IMR-90 (cell line): ENCODE measurements around the gene MAGEF1. TPM values are rescaled to one million over a fixed set of nuclear protein-coding genes. Genes with fewer than 3 reads are reported as not detected.

Source experiments
- ATAC-seq: fragments of 200-7000 bp; cut with Tn5 transposase; 2 replicates; pipeline ENCODE4 v1.9.1; 2020; ENCODE audit warnings: low read depth, mild to moderate bottlenecking, moderate library complexity
- BruUV-seq: library from RNA; stranded (reverse); fragments of 400-500 nt; replicated peaks from 2 replicates; lab custom pipeline; 2021; lab: Mats Ljungman, UMichigan
- CTCF ChIA-PET: fragments of 300-600 bp; formaldehyde crosslinking; extraction: SDS; loops from one replicate; lab custom pipeline; 2021; ENCODE audit warnings: antibody characterized with exemption; lab: Yijun Ruan, JAX
- POLR2A ChIA-PET: fragments of 300-600 bp; sonication (Branson Sonifier 250); formaldehyde crosslinking; loops from one replicate; lab custom pipeline; 2022; ENCODE audit warnings: antibody characterized with exemption; ENCODE audit not compliant: unreplicated experiment; lab: Charles Lee
- DNase-seq: peaks from one replicate; pipeline ENCODE4 v3.0.0; 2013
- H2AFZ ChIP-seq: replicated peaks from 2 replicates; pipeline ENCODE3; 2013; ENCODE audit warnings: low read length, mild to moderate bottlenecking; ENCODE audit not compliant: poor library complexity
- H2AK5ac ChIP-seq: 2 replicates; pipeline ENCODE4 v1.6.1; 2013; ENCODE audit warnings: low read depth, low read length, inconsistent platforms
- H2AK9ac ChIP-seq: replicated peaks from 2 replicates; pipeline ENCODE3; 2013; ENCODE audit warnings: mild to moderate bottlenecking, low read depth, low read length, moderate library complexity; ENCODE audit not compliant: poor library complexity
- H2BK120ac ChIP-seq: 2 replicates; pipeline ENCODE4 v1.6.1; 2013; ENCODE audit warnings: low read depth, low read length, inconsistent platforms
- H2BK15ac ChIP-seq: 3 replicates; pipeline ENCODE4 v1.6.1; 2013; ENCODE audit warnings: low read depth, low read length, inconsistent platforms
- H2BK20ac ChIP-seq: 2 replicates; pipeline ENCODE4 v1.6.1; 2013; ENCODE audit warnings: low read depth, mild to moderate bottlenecking, inconsistent platforms, low read length, moderate library complexity
- H2BK5ac ChIP-seq: 2 replicates; pipeline ENCODE4 v1.6.1; 2013; ENCODE audit warnings: mild to moderate bottlenecking, low read depth, low read length, inconsistent platforms; ENCODE audit not compliant: poor library complexity, severe bottlenecking
- H3K14ac ChIP-seq: replicated peaks from 2 replicates; pipeline ENCODE4 v1.6.1; 2013; ENCODE audit warnings: low read depth, low read length, inconsistent platforms
- H3K18ac ChIP-seq: 2 replicates; pipeline ENCODE4 v1.6.1; 2013; ENCODE audit warnings: low read depth, low read length, control low read depth
- H3K23ac ChIP-seq: 2 replicates; pipeline ENCODE4 v1.6.1; 2013; ENCODE audit warnings: low read depth, low read length, inconsistent platforms
- H3K27ac ChIP-seq: 2 replicates; pipeline ENCODE4 v1.5.1; 2013; ENCODE audit warnings: mild to moderate bottlenecking, control low read depth, low read length; ENCODE audit not compliant: insufficient read depth
- H3K27me3 ChIP-seq: 2 replicates; pipeline ENCODE4 v1.6.1; 2013; ENCODE audit warnings: low read length; ENCODE audit not compliant: control insufficient read depth, insufficient read depth
- H3K36me3 ChIP-seq: 2 replicates; pipeline ENCODE4 v1.6.1; 2013; ENCODE audit warnings: low read length, mixed read lengths; ENCODE audit not compliant: control insufficient read depth, insufficient read depth
- H3K4ac ChIP-seq: 2 replicates; pipeline ENCODE4 v1.6.1; 2013; ENCODE audit warnings: low read depth, low read length, inconsistent platforms
- H3K4me1 ChIP-seq: 2 replicates; pipeline ENCODE4 v1.6.1; 2013; ENCODE audit warnings: low read length, mixed read lengths; ENCODE audit not compliant: control insufficient read depth, insufficient read depth
- H3K4me2 ChIP-seq: 2 replicates; pipeline ENCODE4 v1.6.1; 2013; ENCODE audit warnings: low read depth, mild to moderate bottlenecking, control low read depth, low read length, moderate library complexity
- H3K4me3 ChIP-seq: 2 replicates; pipeline ENCODE4 v1.5.1; 2013; ENCODE audit warnings: low read depth, mild to moderate bottlenecking, control low read depth, low read length, moderate library complexity; ENCODE audit not compliant: insufficient read depth
- H3K56ac ChIP-seq: 2 replicates; pipeline ENCODE4 v1.6.1; 2013; ENCODE audit warnings: low read length, inconsistent platforms; ENCODE audit not compliant: insufficient read depth; ENCODE audit errors: extremely low read depth
- H3K79me1 ChIP-seq, 2 experiments: 2 replicates each; pipeline ENCODE4 v1.6.1; 2013; ENCODE audit warnings: low read length in 2 of 2, inconsistent platforms in 1 of 2, low read depth in 1 of 2
- H3K9ac ChIP-seq: 2 replicates; pipeline ENCODE4 v1.6.1; 2013; ENCODE audit warnings: low read depth, low read length, control low read depth
- H3K9me1 ChIP-seq: 2 replicates; pipeline ENCODE4 v1.6.1; 2013; ENCODE audit warnings: low read length, inconsistent platforms; ENCODE audit not compliant: insufficient read depth
- H3K9me3 ChIP-seq: 2 replicates; pipeline ENCODE4 v1.6.1; 2013; ENCODE audit warnings: low read length; ENCODE audit not compliant: control insufficient read depth, insufficient read depth
- H4K20me1 ChIP-seq: 2 replicates; pipeline ENCODE4 v1.6.1; 2013; ENCODE audit warnings: low read length, inconsistent platforms; ENCODE audit not compliant: insufficient read depth
- H4K5ac ChIP-seq: 2 replicates; pipeline ENCODE4 v1.6.1; 2013; ENCODE audit warnings: mild to moderate bottlenecking, low read depth, low read length, control low read depth
- H4K8ac ChIP-seq, 2 experiments: 2 replicates each; pipeline ENCODE4 v1.6.1; 2013; ENCODE audit warnings: low read depth in 2 of 2, low read length in 2 of 2, control low read depth in 1 of 2, inconsistent platforms in 1 of 2
- H4K91ac ChIP-seq: 2 replicates; pipeline ENCODE4 v1.6.1; 2013; ENCODE audit warnings: low read depth, low read length, inconsistent platforms; ENCODE audit not compliant: insufficient read depth
- BHLHE40 ChIP-seq: fragments of 150-350 bp; IDR thresholded peaks from 2 replicates; pipeline ENCODE4 v1.6.1; 2016; ENCODE audit warnings: mild to moderate bottlenecking, low read depth, low read length
- CEBPB ChIP-seq: IDR thresholded peaks from 2 replicates; pipeline ENCODE4 v1.6.1; 2012; ENCODE audit warnings: low read depth, low read length, improper control_type of control experiment
- CHD1 ChIP-seq: IDR thresholded peaks from 2 replicates; pipeline ENCODE4 v1.6.1; 2012; ENCODE audit warnings: low read depth, low read length, improper control_type of control experiment
- CTCF ChIP-seq: conservative IDR thresholded peaks from 2 replicates; pipeline ENCODE4 v1.5.1; 2012; ENCODE audit warnings: mild to moderate bottlenecking, low read depth, low read length, improper control_type of control experiment
- ELK1 ChIP-seq: fragments of 150-350 bp; IDR thresholded peaks from 2 replicates; pipeline ENCODE4 v1.6.1; 2016; ENCODE audit warnings: low read depth, mild to moderate bottlenecking, low read length, moderate library complexity, borderline replicate concordance
- FOS ChIP-seq: fragments of 150-350 bp; IDR thresholded peaks from 2 replicates; pipeline ENCODE4 v1.6.1; 2016; ENCODE audit warnings: low read depth, low read length
- MAFK ChIP-seq: IDR thresholded peaks from 2 replicates; pipeline ENCODE4 v1.6.1; 2012; ENCODE audit warnings: low read depth, low read length, improper control_type of control experiment
- MAZ ChIP-seq: IDR thresholded peaks from 2 replicates; pipeline ENCODE4 v1.6.1; 2012; ENCODE audit warnings: low read depth, mild to moderate bottlenecking, low read length, improper control_type of control experiment, moderate library complexity, borderline replicate concordance
- NFE2L2 ChIP-seq: fragments of 150-350 bp; IDR thresholded peaks from 2 replicates; pipeline ENCODE4 v1.6.1; 2016; ENCODE audit warnings: low read depth, mild to moderate bottlenecking, low read length
- RAD21 ChIP-seq: IDR thresholded peaks from 2 replicates; pipeline ENCODE4 v1.6.1; 2012; ENCODE audit warnings: low read length, improper control_type of control experiment
- RCOR1 ChIP-seq: IDR thresholded peaks from 2 replicates; pipeline ENCODE4 v1.6.1; 2012; ENCODE audit warnings: mild to moderate bottlenecking, low read length, improper control_type of control experiment; ENCODE audit not compliant: insufficient replicate concordance
- RFX5 ChIP-seq: IDR thresholded peaks from 2 replicates; pipeline ENCODE4 v1.8.0; 2012; ENCODE audit warnings: low read depth, mild to moderate bottlenecking, low read length, moderate library complexity
- SMC3 ChIP-seq: fragments of 150-350 bp; IDR thresholded peaks from 2 replicates; pipeline ENCODE4 v1.6.1; 2016; ENCODE audit warnings: low read depth, mild to moderate bottlenecking, antibody characterized with exemption, low read length, moderate library complexity
- USF2 ChIP-seq: fragments of 150-350 bp; IDR thresholded peaks from 2 replicates; pipeline ENCODE4 v1.6.1; 2017; ENCODE audit warnings: mild to moderate bottlenecking, antibody characterized with exemption, low read length, low read depth
- WGBS, 2 experiments: methylation state at CpG; one replicate each; pipeline versions ENCODE4 v1.1.5 to v1.1.7; 2013; ENCODE audit warnings: missing lambda C conversion rate in 2 of 2; ENCODE audit not compliant: insufficient read length in 1 of 2; ENCODE audit errors: extremely low coverage in 2 of 2; 5-methylcytosine and 5-hydroxymethylcytosine counted together
- dilution Hi-C: fragments of 300-500 bp; cut with HindIII; formaldehyde crosslinking; loops from one replicate; pipeline ENCODE4 v1.14.3; 2018; ENCODE audit warnings: low sequenced_read_pairs; ENCODE audit not compliant: unreplicated experiment
- in situ Hi-C: fragments of 300-500 bp; cut with MboI; formaldehyde crosslinking; loops from 3 replicates; pipeline ENCODE4 v1.14.3; 2019; ENCODE audit warnings: low sequenced_read_pairs, inconsistent platforms, mixed read lengths
- intact Hi-C: fragments of 100-400 bp; cut with micrococcal nuclease; formaldehyde crosslinking; loops from 2 replicates; pipeline ENCODE4 v1.10.0; 2022
- polyA plus RNA-seq, 3 experiments: library from polyadenylated mRNA; depleted of rRNA; stranded (reverse); fragments of >200 nt; gene quantifications; 2 replicates each; pipeline ENCODE4 v1.2.3, GENCODE V29; 2012; ENCODE audit warnings: low replicate concordance in 1 of 3
- total RNA-seq: library from RNA; depleted of rRNA; stranded (reverse); fragments of >200 nt; gene quantifications from 2 replicates; pipeline ENCODE4 v1.2.3, GENCODE V29; 2012

Gene MAGEF1
- total and polyA plus RNA-seq, 2 of the 4 experiments (the other 2 are of a cell fraction), result 10.6 to 19.4 TPM

- Histone ChIP-seq H2BK120ac (no peak overlapping the region), H3K18ac (no peak overlapping the region), H3K4me2 (no peak overlapping the region), H2AK5ac (no peak overlapping the region), H4K8ac (no peak overlapping the region), H2AK9ac (no peak overlapping the region), H4K5ac (no peak overlapping the region), H3K9me1 (peaks cover 3% of the 10 kb centered on the region; the same call in 1 of the 2 replicates), H2BK20ac (no peak overlapping the region), H3K27ac (no peak overlapping the region), H2BK5ac (no peak overlapping the region), H3K14ac (no peak overlapping the region), H4K20me1 (no peaks in the 10 kb centered on the region), H3K79me1 (no peaks in the 10 kb centered on the region), H3K9me3 (no peaks in the 10 kb centered on the region), H3K4me1 (peaks cover 4% of the 10 kb centered on the region; the same call in 1 of the 2 replicates), H3K36me3 (no peaks in the 10 kb centered on the region), H3K23ac (no peak overlapping the region), H4K91ac (no peak overlapping the region), H2BK15ac (no peak overlapping the region), H2AFZ (no peak overlapping the region), H3K56ac (no peak overlapping the region), H3K4me3 (no peak overlapping the region), H3K27me3 (no peaks in the 10 kb centered on the region; the same call in 1 of the 2 replicates), H3K9ac (no peak overlapping the region), H3K4ac (no peak overlapping the region)
- dilution Hi-C loops (no loop called here), intact Hi-C loops (no loop called here), in situ Hi-C loops (no loop called here)
- no CpG with 5 or more reads among the region's 3 CpGs for WGBS, 2 experiments
- ATAC-seq, result no peak
- TF ChIP-seq USF2 (no peak), CEBPB (no peak), SMC3 (no peak), RFX5 (no peak), NFE2L2 (no peak), CHD1 (no peak), RCOR1 (no peak), RAD21 (no peak), BHLHE40 (no peak), MAFK (no peak), FOS (no peak), MAZ (no peak), CTCF (no peak), ELK1 (no peak)
- DNase-seq, result no peak
- no TSS peak for BruUV-seq
- ChIA-PET POLR2A (no interaction called here), CTCF (interaction anchor here (0.6 to 1.5 kb wide), 4 partner anchors 13 to 181 kb away, joined by 3 to 5 read pairs (median 3); no protein-coding TSS in a partner anchor)
Observed at GRCh38 chr3:184743248-184743647, 31.4 kb upstream of the MAGEF1 start.
